NCI-H2196 (cell line): Measurements from ENCODE around the gene RNF207.

ENCODE experiments used
- DNase-seq: peaks from one replicate; lab custom pipeline; 2025; ENCODE audit not compliant: unreplicated experiment; lab: John Stamatoyannopoulos, UW

Gene RNF207

DNA sequence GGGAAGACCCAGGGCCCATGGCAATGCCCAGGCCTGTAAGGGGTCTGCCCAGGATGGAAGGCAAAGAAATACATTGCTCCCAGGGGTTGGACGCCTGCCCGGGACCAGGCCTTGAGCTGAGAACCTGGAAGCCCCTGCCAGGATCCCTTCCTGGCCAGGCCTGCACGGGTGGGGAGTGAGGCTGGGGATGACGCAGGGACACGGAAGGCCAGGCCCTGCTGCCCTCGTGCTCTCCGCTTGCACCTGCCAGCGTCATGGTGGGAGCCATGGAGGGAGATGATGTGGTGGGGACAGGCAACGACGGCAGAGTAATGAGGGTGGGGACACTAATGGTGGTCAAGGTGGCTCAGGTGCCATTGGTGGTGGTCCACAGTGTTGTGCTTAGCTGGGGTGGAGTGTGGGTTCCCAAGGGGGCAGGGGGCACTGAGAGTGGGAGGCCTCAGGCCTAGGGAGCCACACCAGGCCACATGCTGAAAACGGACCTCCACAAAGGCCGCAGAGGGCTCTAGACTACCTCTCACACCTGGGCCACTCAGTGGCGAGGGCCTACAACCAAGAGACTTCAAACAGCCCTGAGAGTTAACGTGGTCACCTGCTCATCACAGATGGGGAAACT lies 42.4 kb downstream of the RNF207 start:
- DNase-seq = no peak

DNA sequence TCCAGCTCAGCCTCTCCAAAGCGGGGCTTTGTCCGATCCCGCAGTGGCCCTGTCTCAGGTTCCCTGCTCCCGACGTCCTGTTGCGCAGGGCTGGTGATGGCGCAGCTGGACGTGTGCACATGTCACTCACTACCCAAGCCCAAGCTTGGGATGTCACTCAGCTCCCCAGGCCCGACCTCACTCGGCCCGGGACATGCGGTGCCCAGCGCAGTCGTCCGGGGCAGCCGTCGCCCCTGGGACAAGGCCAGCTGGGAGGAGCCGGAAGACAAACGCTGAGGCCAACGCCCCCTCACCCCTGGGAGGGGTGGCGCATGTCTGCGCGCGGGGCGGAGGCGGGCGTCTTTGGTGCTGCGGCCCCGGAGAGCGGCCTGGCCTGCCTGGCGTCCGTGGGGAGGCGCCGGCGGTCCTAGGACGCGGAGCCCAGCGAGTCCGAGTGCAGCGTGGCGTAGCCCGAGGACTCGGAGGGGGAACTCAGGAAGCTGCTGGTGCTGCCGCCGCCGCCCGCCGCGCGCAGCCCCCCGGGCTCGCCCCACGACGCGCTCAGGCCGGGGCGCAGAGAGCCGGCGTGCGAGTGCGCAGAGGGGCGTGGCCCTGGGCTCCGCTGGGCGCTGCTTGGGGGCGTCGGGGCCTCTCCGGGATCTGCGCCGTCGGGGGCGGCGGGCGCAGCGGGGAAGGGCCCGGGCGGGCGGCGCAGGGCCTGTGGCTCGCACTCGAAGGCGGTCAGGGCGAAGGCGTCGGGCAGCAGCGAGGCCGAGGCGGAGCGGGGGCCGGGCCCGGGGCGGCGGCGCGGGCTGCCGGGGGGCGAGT lies 43.2 kb downstream of the RNF207 start:
- peak; percentile 25 for DNase-seq

DNA sequence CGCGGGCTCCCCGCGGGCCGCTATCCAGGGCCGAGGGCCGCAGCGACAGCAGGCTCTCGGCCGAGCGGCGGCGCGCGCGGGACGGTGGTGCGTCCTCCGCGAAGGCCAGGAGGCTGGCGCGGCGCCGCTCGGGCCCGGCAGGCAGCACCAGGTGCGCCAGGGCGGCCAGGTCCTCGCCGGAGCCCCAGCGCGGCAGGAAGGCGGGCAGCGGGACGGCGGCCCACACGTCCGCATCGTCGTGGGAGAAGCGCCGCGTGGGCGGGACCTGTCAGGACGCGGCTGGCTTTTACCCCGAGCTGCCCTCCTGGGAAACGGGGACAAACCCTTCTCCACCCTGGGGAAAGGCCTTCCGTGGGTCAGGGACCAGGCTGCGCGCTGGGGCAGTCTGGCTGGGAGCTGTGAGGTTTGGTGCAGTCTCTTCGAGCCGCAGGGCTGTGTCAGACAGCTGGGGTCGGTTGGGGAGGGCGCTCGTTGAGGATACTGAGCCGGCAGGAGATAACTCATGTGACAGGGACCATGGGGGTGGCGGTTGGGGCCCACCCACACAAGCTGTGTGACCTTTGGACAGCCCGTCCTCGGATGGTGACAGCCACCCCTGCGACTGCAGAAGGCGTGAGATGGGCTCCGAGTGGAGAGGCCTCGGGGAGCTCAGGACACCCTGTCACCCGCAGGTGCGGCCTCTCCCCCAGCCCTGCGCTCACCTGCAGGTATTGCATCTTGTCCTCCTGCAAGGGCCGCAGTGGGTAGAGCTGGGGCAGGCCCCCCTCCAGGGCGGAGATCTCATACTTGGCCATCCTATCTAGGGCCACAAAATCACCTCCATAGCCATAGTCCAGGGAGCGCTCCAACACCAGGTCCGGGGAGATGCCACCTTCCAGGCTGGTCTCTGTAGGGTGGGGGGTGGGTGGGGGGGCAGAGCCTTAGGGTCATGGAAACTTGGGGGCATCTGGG lies 44.1 kb downstream of the RNF207 start:
- peak; percentile 21 for DNase-seq

DNA sequence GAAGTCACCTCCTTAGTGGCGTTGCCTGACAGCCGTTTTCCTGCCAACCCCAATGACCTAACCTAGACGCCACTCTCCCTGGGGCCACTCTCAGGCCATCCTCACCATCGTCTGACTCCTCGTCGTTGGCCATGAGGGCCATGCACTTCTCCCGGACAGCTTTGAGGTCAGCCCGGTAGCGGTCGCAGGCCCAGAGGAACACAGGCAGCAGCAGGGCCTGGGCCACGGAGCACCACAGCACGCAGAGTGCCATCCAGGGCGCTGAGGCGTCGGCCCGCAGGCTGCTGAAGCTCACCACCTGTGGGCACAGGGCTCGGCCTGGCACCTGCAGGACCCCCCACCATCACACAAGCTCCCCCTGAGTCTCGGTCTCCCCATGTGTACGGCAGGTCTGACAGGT lies 45.3 kb downstream of the RNF207 start:
- no peak for DNase-seq

DNA sequence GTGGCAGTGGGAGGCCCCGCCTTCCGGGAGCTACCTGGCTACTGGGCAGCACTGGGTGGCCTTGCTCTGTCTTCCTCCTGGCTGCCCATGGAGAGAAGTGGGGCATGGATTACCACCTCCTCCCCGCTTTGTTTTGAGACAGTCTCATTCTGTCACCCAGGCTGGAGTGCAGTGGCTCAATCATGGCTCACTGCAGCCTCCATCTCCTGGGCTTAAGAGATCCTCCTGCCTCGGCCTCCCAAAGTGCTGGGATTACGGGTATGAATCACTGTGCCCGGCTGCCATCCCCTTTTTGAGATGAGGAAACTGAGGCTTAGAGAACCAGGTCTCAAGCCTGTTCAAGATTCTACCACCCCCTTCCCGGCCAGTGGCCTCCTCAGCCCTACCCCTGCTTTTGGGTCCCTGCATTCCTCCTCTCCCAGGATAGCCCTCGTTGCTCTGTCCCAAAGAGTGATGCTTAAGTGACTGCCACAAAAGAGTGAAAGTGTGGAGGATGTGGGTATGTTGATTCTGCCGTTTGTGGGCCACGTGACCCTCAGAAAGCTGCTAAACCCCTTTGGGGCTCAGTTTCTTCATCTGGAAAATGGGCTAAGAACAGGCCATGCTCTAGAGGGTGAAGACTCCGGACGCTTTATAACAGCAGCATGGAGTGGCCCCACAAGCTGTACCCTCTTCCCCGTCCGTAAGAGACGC lies 45.9 kb downstream of the RNF207 start:
- no peak for DNase-seq

DNA sequence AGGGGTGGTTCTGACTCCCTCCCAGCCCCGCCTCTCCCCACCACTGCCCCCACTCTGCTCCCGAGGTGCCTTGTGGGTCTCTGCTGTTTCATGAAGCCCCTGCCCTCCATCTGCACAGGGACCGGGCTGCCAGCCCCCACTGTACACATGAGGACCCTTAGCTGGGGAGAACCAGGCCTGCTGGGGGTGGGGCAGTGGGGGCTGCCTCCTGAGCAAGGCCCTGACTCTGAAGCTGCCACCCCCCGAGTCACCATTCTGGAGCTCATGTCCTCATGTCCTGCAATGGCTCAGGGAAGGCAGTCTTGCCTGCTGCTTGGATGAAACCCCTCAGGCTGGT lies 46.4 kb downstream of the RNF207 start:
- DNase-seq = no peak

DNA sequence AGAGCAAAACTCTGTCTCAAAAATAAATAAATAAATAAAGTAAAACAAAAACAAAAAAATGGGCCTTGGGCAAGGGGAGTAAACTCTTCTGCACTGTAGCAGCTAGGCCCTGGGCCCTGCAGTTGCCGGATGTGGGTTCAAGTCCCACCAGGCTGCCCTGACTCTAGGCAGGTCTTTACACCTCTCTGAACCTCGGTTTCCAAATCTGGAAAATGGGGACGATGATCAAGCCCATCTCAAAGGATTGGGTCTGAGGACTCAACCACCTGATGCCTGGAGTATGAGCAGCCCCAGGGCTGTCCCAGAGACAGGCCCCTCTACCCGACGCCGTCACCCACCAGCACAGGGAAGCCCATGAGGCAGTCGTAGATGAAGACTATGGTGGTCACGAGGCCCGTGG lies 47.5 kb downstream of the RNF207 start:
- DNase-seq = no peak

DNA sequence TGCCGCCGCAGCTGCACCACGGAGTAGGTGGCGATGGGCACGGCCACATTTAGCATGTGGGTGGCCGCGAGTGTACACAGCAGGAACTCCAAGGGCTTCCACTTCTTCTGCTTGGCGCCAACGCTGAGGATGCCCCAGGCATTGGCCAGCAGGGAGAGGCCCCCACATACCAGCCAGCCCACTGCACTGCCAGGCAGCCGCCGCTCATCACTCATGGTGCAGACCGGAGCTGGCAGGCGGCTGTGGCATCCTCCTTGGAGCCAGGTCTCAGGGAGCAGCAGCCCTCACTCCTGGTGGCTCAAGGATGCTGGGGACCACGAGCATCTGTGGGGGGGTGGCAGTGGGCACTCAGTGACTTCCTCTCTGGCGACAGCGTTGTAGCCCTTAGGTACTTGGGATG lies 48.8 kb downstream of the RNF207 start:
- DNase-seq = no peak

DNA sequence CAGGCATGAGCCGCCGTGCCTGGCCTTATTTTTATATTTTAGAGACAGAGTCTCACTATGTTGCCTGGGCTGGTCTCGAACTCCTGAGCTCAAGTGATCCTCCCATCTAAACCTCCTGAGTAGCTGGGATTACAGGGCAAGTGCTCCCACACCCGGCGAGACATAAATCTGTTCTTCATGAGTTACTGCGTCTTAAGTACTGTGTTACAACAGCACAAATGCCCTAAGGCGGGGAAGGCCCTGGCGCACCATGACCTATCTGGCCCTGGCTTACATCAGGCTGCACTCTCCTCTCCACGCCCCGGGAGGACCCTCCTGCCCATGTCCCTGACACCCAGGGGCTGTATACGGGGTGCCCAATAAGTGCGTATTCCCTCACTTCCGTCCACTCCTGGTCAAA lies 50.7 kb downstream of the RNF207 start:
- no peak for DNase-seq

DNA sequence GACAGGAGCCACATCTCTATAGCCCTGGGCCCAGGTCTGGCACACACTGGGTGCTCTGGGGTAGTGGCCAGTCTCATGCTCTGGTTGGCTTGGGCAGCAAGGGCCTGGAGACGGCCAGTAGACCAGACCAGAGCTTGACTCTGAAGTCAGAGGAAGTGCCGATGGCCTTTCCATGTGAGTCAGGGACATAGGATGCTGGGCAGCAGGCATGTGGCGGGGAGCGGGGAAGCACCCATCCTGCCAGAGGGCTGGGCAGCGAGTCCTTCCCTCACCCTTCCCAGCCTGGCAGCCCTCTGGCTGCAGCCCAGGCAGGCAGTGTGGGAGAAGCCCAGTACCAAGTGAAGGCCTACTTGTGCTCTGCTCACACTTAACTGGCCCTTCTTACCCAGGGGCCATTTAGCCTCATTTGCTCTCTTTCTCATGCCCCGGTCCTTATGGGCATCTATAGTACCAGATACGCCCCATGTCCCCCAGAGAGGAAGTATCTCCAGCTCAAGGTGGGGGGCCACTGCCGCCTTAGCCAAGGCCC lies 51.7 kb downstream of the RNF207 start:
- no peak for DNase-seq

DNA sequence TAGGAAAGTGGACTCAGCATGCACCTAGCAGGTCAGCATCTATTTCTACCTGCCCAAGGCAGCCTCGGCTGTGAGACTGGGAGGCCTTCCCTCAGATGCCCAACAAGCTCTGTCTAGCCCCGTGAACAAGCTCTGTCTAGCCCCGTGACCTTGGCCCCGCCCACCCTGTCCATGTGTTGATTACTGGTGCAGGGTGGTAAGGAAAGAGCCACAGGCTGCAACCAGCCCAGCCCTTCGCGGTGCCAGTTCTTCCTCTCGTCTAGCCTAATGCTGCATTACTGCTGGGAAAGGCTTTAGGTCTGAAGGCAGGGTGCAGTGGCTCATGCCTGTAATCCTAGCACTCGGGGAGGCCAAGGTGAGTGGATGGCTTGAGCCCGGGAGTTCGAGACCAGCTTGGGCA lies 52.8 kb downstream of the RNF207 start:
- DNase-seq = no peak

DNA sequence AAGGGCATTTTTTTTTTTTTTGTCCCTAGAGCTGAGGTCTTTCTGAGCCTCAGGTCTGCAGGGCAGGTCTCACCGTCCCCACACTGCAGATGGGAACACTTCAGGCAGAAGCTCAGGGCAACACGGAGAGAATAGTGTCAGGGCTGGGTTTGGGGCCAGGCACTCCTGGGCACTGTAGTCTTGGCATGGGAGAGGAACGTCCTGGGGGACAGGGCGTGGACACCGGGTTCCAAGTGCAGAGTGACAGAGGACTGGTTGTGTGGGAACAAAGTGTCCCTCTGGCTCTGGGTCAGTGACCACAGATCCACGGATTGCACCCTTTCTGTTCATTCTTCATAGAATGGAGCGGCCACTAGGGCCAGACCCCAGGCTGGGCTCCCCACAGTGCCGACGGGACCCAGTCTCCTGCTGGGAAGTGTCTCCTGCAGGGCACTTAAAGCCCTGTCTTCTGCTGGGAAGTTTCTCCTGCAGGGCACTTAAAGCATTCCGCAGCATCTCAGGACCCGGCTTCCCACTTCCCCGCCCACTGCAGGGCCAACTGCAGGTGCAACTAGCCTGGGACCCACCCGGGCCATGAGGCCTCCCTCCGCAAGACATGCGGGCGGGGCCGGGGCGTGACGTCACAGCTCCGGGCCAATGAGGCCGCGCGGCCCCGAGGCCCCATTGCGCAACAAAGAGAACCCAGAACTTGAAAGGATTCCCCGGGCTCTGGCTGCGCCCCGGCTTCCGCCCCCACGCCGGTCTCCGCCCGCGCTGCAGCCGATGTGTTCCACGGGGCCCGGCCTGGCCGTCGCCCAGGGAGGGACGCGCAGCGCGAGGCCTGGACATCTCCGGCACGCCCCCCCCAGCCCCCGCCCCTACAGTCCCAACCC lies 53.8 kb downstream of the RNF207 start:
- peak; percentile 83 for DNase-seq

DNA sequence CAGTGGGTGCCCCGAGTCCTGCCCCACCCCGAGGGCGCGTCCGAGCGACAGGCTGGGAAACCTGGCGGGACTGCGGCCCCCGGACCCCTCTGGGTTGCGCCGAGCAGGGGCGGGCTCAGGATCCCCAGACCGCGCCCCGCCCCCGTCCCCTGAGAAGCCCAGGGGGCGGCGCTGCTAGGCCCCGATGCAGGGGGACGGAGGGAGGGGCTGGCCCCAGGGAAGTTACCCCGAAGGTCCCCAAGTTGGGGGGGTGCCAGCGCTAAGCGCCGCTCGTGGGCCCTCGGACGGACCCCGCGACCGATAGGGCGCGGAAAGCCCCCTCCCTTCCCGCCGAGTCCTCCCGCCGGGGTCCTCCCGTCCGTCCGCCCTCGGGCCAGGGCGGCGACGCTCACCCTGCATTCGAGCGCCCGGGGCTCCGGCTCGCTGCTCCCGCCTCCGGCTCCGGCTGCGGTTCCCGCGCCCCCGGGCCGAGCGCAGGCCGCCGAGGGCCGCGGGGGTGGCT lies 54.6 kb downstream of the RNF207 start:
- DNase-seq = no peak

DNA sequence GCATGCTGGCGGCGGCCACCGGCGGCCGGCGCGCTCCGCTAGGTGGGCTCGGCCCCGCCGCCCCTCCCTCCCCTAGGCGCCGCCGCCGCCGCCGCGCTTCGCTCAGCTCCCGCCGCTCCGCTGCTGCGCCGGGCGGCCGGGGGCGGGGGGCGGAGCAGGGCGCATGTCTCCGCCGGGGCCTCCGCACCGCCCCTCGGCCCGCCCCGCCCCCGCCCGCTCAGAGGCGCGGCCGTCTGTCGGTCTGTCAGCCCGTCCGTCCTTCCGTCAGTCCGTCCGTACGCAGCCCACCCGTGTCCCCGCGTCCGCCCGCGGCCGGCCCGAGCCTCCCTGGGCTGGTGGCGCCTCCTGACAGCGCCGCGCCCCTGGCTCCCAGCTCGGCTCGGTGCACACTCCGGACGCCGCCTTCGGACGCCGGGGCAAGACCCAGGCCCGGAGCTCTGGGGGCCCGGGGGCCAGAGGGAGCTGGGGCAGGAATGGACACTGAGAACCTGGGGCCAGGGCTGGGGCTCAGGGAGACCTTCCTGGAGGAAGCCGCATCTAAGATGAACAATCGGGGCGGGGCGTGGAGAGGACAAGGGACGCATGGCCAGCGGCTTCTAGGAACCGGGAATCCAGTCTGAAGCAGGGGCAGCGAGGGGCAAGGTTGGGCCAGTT lies 55.2 kb downstream of the RNF207 start, which contains the start of gene GPR153:
TSS of gene GPR153 (minus strand) at position 138 of the 654 bp plus-strand sequence. CDS start 6,193 bp downstream, outside the sequence.
- DNase-seq = peak; percentile 40

DNA sequence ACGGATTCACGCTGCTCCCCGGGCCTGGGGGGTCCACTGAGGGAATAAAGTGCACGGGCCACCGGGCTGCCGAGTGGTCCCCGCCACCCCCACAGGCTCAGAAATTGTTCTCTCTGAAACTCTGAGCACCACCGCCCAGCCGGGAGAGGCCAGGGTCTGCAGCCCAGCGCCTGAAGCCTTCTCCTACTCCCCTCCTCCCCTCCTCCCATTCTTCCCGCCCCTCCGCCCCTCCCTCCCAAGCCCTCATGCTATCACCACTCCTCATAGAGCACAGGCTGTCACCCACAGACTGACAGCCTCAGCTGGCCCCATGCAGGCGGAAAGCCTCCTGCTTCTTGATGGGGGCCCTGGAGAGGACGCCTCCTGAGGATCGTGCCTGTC lies 55.7 kb downstream of the RNF207 start:
- DNase-seq = no peak

DNA sequence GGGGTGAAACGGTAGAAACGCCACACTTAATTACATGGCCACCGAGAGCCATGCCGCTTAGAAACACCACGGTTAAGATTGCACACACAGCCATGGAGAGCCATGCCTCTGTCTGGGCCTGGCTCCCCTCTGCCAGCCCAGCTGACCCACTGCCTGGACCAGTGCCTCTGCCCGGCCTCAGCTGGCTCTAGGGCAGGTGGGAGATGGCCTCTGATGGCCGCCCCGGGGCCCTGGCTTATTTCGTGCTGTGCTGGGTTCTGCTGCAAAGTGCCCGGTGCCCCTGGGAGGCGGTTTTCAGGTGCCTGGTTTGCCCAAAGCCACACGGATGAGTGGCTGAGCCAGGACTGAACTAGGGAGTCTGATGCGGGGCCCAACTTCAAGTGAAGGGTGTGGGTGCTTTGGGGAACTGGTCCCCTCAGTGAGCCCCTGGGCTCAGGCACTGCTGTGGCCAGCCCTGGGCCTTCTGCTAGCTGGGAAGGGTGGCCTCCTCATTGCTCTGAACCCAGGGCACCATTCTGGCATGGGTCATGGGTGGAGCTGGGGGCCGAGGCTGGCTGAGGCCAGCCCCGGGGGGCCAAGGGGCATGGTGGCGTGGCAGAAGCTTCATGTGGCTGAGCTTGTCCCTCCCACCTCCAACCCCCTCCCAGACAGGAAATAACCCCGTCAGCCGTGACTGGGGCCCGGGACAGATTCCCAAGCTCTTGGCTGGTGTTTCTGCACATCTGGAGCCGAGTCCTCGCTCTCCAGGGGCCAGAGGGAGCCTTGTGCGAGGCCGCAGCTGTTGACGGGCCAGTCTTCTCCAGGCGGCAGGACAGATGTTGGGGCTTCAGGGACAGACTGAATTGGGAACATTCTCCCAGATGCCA lies 56.9 kb downstream of the RNF207 start:
- DNase-seq = no peak

DNA sequence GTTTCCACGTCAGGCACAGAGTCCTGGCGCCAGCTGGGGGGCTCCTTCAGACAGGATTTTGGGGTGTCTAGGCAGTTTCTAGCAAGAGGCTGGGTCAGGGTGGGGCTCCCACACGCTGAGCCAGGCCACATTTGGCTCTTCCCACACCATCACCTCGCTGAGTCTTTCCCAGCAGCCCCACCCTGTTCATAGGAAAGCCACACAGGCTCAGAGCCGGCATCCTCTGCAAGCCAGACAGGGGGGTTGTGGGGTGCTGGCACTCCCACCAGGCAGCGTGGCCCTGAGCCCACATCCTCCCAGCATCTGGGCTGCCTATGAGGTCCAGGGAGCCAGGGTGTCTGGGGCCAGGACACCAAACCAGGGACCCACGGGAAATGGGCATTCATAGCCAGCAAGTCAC lies 57.8 kb downstream of the RNF207 start:
- no peak for DNase-seq

DNA sequence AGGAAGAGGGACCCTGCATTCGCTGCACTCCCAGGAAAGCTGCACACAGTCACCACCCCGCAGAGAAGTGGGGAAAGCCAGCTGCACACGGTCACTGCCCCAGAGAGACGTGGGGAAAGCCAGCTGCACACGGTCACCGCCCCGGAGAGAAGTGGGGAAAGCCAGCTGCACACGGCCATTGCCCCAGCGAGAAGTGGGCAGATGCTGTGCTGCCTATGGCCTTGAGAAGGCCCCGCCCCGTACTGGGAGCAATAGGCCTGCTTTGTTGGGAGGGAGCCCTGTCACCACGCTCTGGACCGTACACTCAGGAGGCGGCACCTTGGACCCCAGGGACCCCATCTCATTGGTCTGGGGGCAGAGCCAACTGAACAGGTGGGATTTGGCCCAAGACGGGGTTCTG lies 59.2 kb downstream of the RNF207 start:
- DNase-seq = no peak
